HG03432 (cell line): ENCODE results near the gene TLNRD1.
A peak's percentile ranks its signal among the peaks of the same experiment; 100 is the strongest.
"Not testable (repeated sequence)": the region's sequence is repeated elsewhere in the genome, so short reads cannot be mapped to it uniquely, and the experiment has no call there.

Experiments used
- ATAC-seq: cut with Tn5 transposase; IDR thresholded peaks from one replicate; pipeline ENCODE4 v1.9.1; 2021; ENCODE audit warnings: mild to moderate bottlenecking, moderate library complexity; ENCODE audit not compliant: unreplicated experiment

The TLNRD1 gene

DNA sequence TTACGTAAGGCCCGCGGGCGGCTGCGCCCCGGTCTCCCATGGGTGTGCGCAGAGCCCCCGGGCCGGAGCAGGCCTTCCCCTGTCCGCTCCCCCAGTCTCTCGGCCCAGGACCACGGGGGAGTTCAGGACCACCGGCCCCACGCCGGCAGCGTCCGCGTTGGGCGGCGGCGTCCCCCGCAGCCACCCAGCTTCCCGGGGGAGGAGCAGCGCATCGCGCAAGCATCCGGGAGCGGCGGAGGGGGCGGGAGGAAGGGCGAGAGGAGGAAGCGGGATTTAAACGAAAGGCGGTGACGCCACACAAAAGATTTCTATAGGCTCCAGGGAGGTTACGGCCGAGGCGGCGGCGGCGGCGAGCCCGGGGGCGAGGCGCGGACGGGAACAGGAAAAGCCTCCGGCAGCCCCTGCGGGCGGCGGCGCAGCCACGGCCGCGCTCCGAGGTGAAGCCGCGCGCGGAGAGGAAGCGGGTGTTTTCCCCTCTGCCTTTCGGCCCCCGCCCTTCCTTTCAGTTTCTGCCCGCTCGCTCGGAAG is at the start of gene TLNRD1:
Gene TLNRD1, plus strand, starts transcription at position 300 of the 528 bp plus-strand sequence. CDS start 1,349 bp downstream, outside the sequence.
- ATAC-seq: peak; percentile 60

- no peak for ATAC-seq
These were observed 48.8 kb upstream of the TLNRD1 start for GRCh38 chr15:80951941-80952340.

- no peak for ATAC-seq
These were observed 47.4 kb upstream of the TLNRD1 start for GRCh38 chr15:80953001-80953952.

DNA sequence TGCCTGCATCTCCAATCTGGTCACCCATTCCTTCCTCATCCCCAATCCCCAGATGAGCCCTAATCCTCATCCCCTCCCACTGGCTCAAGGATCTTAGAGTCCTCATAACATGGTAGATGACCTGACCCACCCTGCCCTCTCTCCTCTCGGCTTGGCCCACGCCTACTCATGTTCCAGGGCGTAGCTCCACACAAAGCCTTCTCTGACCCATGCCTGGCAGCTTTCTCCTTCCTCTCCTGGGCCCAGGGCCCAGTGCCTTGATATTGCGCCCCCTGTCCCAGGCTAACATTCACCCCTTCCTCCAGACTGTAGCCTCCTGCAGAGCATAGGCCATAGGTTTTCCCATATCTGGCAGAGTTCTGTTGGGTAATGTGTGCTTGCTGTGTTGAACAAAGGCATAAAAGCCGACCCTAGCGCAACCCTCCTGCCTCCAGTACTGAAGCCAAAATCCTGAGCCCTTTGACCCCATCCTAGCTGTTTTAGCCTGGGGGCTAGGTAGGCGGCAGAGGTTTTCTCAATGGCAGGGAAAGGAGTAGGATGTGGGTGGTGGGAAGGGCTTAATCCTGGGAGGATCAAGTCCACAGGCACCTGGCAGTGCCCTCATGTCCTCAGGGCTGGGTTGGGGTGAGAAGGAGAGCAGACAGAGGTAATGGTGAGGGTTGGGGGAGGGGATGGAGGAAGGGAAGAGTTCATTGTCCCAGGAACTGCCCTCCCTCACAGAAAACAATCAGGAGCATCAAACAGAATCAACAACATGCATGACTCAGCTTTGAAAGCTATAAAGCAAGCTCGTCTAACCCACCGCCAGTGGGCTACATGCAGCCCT is 46.6 kb upstream of the TLNRD1 start:
- ATAC-seq: no peak

GRCh38 chr15:80955571-80956452 is 44.9 kb upstream of the TLNRD1 start:
- not testable (repeated sequence) for ATAC-seq

- no peak for ATAC-seq
These were observed 43.2 kb upstream of the TLNRD1 start for GRCh38 chr15:80957556-80957955.

DNA sequence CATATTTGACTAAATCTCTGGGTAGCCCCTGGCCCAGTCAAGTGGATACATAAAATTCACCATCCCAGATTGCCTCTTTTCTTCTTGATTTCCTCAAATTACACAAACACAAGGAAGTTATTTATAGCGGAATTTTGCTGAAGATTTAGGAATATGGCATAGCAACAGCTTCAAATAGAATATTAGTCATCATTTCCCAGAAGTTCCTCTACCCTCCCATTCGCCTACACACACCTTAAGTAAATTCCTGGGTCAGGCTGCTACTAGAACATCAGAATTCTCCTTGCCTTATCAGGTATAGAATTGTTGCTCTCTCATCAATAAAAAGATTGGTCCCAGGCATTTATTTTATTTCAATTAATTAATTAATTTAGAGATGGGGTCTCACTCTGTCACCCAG is 42.7 kb upstream of the TLNRD1 start:
- no peak for ATAC-seq

GRCh38 chr15:80958818-80959495 is 41.8 kb upstream of the TLNRD1 start:
- no peak for ATAC-seq

- not testable (repeated sequence) for ATAC-seq
These were observed 35.3 kb upstream of the TLNRD1 start for GRCh38 chr15:80965454-80965853.

GRCh38 chr15:80966431-80967197 is 34.1 kb upstream of the TLNRD1 start:
- ATAC-seq: no peak

DNA sequence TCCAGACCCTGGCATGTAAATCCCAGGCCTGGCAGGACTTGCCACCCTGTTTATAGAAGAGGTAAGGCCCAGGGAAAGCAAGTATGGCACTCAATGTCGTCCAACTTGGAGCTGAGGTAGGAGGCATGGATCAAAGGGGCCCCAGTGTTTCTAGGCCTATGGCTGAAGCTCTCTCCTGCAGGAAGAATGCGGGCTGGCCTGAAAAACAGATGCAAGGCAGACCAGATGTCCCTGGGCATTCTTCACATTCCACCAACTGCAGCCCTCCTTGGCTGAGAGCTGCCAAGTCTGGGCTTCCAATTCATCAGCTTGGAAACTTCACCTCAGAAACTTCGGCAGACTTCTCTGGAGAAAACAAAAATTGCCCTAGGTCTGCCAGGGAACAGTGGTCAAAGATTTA is 33.3 kb upstream of the TLNRD1 start:
- ATAC-seq: no peak

- no peak for ATAC-seq
These were observed 32.7 kb upstream of the TLNRD1 start for GRCh38 chr15:80967991-80968510.

GRCh38 chr15:80969316-80969715 is 31.4 kb upstream of the TLNRD1 start:
- no peak for ATAC-seq

- ATAC-seq: peak; percentile 60
These were observed 30.6 kb upstream of the TLNRD1 start for GRCh38 chr15:80970018-80970657.

DNA sequence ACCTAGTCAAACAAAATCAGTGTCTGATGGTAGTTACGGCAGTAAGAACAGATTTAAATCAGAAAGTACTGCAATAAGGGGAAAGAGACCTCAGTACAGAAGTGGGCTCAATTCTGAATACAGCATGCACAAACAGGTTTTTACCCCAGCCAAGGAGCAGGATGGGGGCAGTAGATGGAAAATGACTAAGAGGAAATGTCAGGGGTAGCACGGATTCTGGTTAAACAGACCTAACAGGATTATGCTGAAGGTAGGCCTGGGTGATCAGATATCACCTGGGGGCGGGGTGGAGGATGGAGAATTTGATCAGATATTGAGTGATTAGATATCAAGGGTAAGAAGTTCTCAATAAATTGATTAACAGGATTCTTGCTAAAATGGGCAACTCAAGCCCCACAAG is 30.1 kb upstream of the TLNRD1 start:
- ATAC-seq: no peak

- no peak for ATAC-seq
These were observed 29.6 kb upstream of the TLNRD1 start for GRCh38 chr15:80971143-80971542.

GRCh38 chr15:80972276-80972675 is 28.4 kb upstream of the TLNRD1 start:
- ATAC-seq: no peak

GRCh38 chr15:80974914-80975313 is 25.8 kb upstream of the TLNRD1 start:
- ATAC-seq: no peak
